Hippocampal formation (tissue), 2 donors: ENCODE measurements around the gene STK40.

Source experiments
- DNase-seq, 2 donors: peaks; one replicate each; lab custom pipeline; 2025; lab: John Stamatoyannopoulos, UW

The STK40 gene

DNA sequence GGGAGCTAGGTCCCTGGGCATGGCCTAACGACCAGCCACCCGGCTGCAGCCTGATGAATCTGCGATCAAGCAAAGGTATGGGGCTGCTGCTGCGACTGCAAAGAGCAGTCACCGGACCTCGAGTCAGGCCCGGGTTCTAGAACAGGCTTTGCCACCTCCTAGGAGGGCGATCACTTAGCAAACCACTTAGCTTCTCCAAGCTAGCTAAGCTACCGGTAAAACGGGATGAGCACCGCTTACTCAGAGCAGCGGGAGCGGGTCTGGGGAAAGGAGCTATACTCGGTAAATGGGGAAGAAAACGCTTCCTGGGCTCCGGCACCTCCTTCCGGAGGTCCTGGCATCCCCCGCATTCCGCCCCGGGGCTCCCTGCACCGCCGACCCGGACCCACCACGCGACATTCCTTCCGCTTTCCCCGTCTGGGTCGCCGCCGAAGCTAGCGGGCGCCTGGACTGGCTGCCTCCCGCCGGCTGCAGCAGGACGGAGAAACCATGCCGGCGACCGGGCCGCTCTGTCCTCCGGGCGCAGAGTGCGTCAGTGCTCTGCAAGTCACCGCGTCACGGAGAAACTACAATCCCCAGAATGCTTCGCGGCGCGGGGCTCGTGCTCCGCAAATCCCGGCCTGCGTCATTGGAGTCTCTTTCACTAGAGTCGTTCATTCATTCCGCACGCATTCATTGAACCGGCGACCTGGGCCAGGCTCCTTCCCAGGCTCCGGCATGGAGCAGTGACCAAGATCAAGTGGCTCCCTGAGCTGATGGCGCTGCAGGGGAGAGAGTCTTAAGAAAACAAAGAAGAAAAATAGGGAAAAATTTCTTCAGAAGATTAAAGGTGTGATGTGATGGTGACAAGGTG is 11.9 kb upstream of the STK40 start, which contains the start of gene LSM10:
TSS of gene LSM10 (minus strand) at position 531 of the 853 bp plus-strand sequence. CDS start 3,779 bp downstream, outside the sequence.
- DNase-seq: peak; percentile 87 to 91

- no peak for DNase-seq
Observed at GRCh38 chr1:36397083-36397377, 11.3 kb upstream of the STK40 start.

DNA sequence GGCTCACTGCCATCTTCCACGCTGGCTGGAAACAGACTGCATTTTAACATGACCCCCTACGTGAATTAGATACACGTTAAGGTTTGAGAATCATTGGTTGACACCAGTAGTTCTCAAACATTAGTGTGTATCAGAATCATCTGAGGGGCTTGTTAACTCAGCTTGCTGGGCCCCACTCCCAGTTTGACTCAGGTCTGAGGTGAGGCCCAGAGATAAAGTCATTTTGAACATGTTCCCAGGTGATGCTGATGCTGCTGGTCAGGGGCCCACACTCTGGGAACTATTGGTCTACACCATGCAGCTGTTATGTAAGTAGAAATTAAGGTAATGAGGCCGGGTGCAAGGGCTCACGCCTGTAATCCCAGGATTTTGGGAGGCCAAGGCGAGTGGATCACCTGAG is 10.6 kb upstream of the STK40 start:
- no peak for DNase-seq

GRCh38 chr1:36393686-36394085 is 8.0 kb upstream of the STK40 start:
- DNase-seq: no peak

GRCh38 chr1:36392836-36393235 is 7.1 kb upstream of the STK40 start:
- no peak for DNase-seq

GRCh38 chr1:36391271-36391670 is 5.5 kb upstream of the STK40 start:
- no peak for DNase-seq

GRCh38 chr1:36390411-36390810 is 4.7 kb upstream of the STK40 start:
- no peak for DNase-seq

DNA sequence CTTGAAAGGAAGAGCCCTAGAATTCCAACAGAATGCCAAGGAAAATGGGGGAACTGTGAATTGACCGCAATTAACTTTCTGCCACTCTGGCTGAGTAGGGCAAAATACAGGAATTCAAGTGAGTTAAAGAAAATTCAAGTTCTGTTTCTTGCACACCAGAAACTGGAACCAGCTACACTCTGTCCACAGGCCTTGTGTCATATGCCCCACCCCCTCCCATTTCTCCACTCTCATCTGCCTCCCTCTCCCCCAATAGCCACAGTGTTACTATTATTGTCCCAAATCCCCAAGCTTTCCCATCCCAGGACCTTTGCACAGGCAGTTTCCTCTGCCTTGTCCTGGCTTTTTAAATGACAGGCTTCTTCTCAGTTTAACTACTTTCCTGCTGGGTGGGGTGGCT is 4.3 kb upstream of the STK40 start:
- DNase-seq: no peak

DNA sequence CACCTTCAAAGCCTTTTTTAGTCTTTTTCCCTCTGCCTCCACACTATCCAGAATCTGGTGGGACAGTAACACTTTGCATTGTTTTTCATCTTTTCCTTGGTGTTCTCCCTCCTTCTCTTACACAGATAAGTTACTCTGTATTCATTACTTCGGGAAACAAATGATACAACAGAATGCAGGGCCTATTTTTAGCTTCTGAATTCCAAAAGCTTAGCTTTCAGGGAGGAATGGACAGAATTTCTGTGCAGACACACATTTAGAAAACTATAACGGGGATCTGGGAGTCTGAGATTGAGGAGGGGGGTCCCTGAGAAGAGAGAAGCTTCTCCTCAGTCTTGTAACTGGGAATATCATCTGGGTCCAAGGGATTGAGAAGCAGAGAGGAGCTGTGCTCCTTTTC is 3.5 kb upstream of the STK40 start:
- no peak for DNase-seq

- DNase-seq: no peak
Observed at GRCh38 chr1:36387141-36387949, 1.6 kb upstream of the STK40 start.

- DNase-seq: peak; percentile 78 to 88
Observed at GRCh38 chr1:36386265-36387140, 779 bp upstream of the STK40 start.

DNA sequence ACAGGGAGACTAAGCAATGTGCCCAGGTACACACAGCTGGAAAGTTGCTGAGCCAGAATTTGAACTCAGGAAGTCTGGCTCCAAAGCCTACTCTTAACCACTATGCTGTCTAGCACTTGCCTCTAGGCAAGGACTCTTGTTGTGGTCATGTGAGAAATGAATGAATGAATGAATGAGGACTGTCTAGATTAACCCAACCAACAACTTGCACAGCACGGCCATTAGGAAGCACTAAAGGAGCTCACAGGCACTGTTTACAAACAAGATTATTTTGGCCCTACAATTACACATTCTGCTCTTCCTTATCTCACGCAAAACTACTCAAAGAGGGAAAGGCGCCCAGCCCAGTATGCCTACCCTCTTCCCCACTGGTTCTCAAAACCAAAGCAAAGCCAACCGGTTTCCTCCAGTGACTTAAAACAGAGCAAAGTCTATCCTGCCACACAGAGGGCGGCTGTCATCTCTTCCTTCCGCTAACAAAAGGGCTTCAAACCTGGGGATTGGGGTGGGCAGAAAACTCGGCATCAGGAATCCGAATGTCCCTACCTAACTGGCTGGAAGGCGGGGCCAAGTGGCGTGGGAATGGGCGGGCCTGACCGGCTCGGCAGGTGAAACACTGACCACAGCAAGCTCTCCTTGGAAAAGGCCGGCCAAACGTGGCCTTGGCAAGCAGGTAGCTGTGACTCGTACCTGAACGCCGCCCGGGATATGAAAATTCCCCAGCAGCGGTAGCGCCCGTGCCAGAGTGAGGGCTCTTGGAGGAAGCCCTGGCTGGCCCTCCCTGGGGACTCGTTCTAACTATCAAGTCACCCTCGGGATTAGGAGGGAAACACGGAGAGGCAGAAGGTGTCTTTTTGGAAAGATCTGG is 948 bp downstream of the STK40 start:
- DNase-seq: peak in 1 of 2 donors; percentile 27

DNA sequence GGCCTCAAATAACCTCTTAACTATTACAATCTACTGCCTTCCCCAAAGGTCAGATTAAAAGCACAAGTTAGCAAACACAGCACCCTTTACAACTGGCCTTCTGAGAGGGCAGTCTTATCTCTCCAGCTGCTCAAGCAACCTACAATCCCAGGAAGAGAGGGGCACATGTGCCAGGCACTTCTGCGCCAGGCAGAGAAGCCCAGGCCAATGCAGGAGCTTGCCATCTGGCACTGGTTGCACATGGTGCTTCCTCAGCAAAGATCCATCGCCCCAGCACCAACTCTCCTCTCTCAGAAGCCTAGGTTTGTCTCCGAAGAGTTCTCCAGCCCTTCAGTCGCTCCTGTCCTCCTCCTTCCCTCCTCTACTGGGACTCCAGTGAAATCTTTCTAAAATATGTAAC is 2.5 kb downstream of the STK40 start:
- DNase-seq: no peak

- no peak for DNase-seq
Observed at GRCh38 chr1:36382669-36383068, 3.1 kb downstream of the STK40 start.

- DNase-seq: no peak
Observed at GRCh38 chr1:36382231-36382630, 3.5 kb downstream of the STK40 start.

DNA sequence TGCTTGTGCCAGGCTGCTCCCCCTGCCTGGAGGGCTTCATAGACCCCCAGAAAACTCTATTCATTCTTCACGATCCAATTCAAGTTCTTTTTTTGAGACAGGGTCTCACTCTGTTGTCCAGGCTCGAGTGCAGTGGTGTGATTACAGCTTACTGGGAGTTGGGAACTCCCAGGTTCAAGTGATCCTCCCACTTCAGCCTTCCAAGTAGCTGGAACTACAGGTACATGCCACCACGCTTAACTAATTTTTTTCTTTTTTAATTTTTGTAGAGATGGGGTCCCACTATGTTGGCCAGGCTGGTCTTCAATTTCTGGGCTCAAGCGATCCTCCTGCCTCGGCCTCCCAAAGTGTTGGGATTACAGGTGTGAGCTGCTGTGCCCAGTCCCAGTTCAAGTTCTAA is 4.3 kb downstream of the STK40 start:
- DNase-seq: no peak

- DNase-seq: no peak
Observed at GRCh38 chr1:36380782-36381181, 4.9 kb downstream of the STK40 start.

- DNase-seq: no peak
Observed at GRCh38 chr1:36380143-36380619, 5.5 kb downstream of the STK40 start.

DNA sequence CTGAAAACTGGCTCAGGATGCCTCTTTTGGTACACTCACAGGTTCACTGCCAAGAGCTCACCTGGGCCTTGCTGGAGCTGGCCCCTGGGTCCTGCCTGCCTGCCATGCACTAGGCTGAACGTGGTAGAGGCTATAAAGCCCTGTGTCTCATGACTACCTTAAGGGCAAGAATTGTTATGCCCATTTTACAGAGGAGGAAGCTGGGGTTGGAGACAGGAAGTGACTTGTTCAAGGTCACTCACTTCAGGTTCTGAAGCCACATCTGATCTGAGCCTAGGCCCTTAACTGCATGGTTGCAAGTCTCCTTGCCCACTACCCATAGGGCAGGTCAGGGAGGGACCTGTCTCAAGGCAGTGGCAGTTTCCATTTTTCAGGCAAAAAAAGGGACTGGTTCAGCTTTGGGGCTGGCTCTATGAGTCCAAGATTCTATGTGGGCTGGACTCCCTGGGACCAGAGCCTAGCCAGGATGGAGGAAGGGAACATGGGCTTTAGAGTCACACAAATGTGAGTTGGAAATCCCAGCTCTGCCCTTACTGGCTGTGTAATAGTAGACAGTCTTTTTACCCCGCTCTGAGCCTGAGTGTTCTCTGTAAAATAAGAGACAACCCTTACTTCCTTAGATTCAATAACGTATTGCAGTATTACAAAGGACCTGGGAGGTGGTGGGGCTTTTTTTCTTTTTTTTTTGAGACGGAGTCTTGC is 7.8 kb downstream of the STK40 start:
- no peak for DNase-seq

GRCh38 chr1:36372617-36373016 is 13.1 kb downstream of the STK40 start:
- no peak for DNase-seq
